Measurements from ENCODE around the gene DNM1.

DNA sequence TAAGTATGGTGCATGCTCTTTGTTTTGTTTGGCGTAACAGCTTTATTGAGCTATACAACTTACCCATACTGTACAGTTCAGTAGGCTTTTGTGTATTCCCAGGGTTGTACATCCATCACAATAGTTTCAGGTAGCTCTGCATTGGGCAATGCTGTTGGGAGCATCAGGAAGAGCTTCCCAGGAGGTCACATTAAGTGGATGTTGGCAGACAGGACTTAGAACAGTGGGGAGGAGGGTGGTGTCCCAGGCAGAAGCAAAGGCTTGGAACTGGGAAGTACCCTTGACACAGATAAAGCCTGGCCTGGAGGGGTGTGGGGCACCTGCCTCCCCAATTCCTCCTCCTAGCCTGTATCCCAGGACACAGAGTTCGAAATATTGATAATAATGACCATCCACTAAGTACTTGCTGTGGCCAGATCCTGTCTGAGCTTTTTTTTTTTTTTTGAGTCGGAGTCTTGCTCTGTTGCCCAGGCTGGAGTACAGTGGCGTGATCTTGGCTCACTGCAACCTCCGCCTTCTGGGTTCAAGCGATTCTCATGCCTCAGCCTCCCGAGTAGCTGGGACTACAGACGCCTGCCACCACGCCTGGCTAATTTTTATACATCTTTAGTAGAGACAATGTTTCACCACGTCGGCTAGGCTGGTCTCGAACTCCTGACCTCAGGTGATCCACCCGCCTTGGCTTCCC, 41.8 kb upstream of the DNM1 start:
- TF ChIP-seq GATA2 (IDR thresholded peaks at IDR 0.05; ENCODE audit: low read depth, low read length) (no peak), GATA3 (IDR thresholded peaks at IDR 0.05; ENCODE audit: low read depth, low read length) (no peak)
